Activated naive CD8-positive, alpha-beta T cell treated with anti-CD3 and anti-CD28 coated beads, Interleukin-2, amount 50 U/mL, for 16 hours (primary cell): Measurements from ENCODE around the gene STOML1.

Source experiments
- DNase-seq: peaks from one replicate; pipeline ENCODE4 v3.0.0-alpha.2; 2020; ENCODE audit warnings: low read depth, low spot score

Gene STOML1

DNA sequence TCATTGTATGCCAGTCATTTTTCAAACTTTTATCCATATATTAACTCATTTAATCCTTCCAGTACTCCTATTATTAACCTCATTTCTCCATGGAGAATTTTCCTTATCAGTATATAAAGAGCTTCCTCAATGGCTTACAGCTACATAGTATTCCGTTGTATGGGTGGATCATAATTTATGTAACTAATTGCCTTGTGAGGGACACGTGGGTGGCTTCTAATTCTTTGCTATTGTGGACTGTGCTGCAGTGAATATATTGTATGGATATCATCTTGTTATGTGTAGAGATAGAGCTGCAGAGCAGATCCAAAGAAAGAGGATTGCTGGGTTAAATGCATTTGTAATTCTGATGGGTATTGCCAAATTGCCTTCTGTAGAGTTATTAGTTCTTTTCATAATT lies 27.6 kb upstream of the STOML1 start:
- DNase-seq = no peak

DNA sequence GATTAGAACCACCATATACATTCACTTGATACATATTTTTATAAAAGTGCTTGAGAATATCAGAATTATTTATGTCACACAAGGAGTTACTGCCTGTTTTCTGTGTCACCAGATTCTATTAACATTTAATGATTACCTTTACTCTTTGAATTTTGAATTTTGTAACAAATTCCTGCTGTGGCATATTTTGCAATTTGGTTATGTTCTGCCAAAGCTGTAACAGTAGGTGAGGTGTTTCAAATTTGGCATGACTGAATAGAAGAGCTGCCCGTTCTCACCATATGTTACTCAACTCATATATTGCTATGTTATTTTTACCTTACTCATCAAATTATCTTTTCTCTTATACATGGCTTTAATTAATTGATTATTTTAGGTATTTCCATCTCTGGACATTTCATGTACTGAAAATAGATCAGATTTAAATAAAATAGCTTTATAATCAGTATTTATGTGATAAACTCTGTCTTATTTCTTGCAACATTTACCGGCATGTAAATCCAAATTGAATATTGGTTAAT lies 21.3 kb upstream of the STOML1 start:
- DNase-seq = no peak

DNA sequence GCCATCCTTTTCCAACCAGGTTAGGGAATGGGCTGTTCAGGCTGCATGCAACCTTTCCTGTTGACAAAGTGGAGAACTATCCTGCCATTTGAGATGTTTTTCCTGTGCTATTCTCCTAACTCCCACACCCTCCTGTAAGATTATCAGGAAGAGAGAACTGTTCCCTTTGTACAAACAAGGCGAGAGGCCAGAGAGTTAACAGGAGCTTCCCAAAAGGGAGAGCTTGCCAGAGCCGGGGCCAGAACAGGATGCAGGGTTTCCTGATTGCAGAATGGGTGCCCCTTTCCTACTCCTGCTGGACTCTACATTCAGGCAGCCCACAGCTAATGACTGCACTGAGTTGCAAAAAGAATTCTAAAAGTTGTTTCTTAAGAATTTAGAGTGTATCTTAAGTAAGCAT lies 19.5 kb upstream of the STOML1 start:
- no peak for DNase-seq

DNA sequence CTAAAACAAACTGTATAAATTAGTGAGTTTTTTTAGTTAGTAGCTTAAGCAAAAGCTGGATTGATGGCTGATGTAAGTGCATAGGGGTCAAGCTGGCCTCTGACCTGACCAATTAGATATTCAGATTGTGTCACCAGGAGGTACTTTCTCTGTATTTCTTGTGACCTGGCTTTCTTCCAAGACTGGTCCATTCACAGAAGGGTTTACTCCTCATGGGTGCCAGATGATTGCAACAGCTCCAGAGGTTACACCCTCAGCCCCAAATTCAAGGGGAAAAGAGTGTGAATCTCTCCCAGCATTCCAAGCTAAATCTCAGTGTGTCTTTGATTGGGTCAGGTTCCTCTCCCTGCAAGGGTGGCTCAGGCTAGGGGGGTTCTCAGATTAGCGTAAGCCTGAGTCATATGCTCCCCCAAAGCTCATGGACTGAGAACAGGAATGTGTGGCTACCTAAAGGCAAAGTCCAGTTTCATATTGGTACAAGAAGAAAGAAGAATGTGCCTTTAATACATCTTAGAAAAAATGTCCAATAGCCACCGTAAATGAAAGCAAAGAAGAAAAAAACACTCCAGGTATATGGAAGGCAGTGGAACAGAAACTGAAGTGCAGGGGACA lies 18.9 kb upstream of the STOML1 start:
- no peak for DNase-seq

DNA sequence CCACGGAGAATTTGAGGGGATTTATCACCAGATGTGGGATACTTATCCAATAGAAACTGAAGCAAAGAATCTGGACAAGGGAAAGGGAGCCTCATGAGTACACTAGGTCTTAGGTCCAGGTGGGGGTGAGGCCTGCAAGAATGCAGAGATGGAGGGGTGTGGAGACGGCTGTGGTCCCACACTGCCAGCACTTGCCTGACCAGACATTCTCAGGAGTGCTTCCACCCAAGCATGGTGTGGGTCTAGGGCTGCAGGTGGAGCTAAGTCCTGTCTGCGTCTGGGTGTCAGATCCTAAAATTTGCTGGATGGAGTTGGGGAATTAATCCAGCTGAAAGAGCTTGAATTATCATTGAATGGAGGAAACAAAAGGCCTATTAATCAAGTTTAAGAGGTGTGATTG lies 16.8 kb upstream of the STOML1 start:
- DNase-seq = no peak

DNA sequence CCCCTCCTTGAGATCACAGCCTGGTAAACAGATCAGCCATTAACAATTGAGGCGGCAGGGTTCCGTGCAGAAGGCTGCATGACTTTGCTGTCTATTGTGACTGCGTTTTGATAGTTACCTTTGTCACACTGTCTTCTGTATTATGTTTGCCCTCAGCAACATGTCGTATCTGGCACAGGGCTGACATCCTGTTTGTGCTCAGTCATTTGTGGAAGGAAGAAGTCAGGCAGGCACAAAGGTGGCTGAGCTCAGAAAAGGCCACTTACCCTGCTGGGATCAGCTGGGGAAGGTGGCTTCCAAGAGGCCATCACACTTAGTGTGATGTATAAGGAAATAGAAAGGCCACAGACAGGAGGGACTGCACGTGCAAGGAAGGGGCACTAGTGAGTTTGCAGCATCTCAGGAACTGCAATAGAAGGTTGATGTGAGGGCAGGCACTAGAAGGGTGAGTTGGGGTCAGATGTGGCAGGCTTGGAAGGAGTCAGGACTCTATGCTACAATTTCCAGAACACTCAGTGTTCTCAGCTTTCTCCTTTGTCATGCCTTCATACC lies 15.8 kb upstream of the STOML1 start:
- no peak for DNase-seq

DNA sequence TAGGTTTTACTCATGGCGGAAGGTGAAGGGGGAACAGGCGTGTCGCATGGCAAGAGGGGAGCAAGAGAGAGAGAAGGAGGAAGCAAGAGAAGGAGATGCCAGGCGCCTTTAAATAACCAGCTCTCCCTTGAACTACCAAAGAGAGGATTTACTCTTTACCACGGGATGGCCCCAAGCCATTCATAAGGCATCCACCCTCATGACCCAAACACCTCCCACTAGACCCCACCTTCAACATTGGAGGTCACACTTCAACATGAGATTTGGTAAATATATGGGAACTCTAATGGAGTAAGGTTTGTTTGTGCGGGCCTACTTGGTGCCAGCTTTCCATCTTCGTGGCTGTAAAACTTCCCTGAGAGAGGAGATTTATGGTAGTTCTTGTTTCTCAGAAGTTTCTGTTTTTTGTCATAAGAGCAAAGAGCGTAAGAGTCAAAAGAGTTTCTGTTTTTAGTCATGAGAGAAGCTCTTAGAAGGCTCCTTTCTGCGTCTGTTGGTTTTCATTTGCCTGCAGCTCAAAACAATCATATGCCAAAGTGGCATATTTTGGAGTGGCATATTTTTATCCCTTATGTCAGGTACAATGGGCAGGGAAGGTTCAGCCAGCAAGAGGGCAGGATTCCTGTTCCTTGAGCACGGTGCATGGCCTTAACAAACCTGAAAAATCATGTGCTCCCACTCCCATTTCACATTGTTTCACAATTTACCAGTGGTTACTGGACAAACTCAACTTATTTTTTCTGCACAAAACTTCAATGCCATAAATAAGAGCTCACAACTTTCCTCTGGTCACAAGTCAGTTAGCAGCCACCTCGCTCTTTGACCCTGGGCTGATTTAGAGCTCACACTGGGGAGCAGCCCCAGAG lies 14.9 kb upstream of the STOML1 start:
- no peak for DNase-seq

DNA sequence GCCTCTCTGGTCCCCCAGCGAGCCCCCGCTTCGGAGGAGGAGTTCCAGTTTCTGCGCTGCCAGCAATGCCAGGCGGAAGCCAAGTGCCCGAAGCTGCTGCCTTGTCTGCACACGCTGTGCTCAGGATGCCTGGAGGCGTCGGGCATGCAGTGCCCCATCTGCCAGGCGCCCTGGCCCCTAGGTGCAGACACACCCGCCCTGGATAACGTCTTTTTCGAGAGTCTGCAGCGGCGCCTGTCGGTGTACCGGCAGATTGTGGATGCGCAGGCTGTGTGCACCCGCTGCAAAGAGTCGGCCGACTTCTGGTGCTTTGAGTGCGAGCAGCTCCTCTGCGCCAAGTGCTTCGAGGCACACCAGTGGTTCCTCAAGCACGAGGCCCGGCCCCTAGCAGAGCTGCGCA lies 5.9 kb upstream of the STOML1 start:
- no peak for DNase-seq

DNA sequence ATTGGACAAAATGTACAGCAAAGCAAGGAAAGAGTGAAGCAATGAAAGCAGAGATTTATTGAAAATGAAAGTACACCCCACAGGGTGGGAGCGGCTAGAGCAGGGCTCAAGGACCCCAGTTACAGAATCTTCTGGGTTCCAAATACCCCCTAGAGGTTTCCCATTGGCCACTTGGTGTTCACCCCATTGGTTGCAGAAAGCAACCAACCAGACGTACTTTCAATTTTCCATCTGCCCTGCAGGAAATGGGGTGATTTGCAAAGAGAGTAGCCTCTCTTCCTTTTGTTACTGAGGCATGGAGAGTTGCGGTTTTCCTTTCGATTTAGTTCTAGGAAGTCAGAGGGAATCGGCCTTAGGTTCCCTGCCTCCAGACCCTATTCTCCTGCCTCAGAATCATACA lies 4.8 kb upstream of the STOML1 start:
- DNase-seq = no peak

DNA sequence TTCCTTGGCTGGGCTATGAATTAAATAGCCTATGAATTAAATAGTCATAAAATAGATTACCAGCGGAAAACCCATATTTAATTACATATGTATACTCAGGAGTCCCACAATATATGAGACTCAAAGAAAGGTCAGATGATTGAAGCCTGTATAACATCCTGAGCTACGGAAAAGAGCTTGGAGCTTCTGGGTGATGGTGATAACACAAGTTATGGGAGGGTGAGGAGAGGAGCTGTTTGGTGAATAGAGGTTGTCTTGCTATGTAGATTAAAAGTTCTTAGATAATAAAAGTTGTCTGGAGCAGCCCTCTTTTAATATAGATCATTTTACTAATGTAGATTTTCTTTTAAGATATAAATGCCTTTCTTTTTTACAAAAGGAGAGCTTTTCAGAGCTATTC lies 4.2 kb upstream of the STOML1 start:
- DNase-seq = no peak

DNA sequence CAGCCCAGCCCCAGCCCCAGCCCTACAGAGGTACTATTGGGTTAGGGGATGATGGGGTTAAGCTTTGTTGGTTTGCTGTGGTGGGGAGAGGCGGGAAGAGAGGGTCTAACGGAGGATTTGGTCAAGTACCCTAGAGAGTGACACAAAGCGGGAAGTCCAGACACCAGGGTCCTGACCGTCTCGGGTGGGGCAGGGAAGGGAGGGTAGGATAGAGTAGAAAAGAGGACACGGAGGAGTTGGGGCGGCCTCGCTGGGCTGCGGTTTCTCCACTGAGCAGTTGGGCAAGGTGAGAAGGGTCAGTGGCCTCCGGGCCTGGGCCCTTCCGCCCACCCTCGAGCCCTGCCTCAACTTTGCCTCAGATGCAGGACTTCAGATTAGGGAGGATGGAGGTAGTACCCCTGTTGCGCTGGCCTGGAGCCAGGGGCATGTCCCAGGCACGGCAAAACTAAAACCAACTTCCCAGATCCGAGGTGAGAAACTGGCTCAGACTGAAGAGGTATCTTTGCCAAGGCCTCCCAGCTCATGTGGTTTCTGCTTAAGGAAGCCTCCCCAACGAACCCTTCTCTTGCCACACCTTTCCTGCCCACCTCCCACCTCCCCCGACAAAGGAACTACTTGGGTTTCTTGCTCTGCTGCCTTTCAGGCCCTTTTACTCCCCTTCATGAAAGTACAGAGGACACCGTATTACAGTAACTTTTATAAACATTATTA lies 3.0 kb upstream of the STOML1 start:
- DNase-seq = no peak

DNA sequence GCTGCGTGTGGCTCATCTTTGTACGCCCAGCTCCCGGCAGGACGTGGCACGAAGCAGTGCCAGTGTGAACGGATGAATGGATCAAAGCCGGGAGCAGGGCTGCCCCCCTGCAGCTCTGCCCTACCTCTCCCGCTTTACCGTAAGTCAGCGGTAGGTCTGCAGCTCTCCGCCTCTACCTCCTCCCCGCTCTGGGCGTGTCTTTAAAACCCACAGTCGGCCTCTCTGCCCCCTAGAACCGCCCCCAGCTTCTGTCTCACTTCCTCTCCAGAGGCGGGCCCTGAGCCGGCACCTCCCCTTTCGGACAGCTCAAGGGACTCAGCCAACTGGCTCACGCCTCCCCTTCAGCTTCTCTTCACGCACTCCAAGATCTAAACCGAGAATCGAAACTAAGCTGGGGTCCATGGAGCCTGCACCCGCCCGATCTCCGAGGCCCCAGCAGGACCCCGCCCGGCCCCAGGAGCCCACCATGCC lies 2.4 kb upstream of the STOML1 start, which contains the start of gene PML:
TSS of gene PML (plus strand) at position 304 of the 471 bp plus-strand sequence. CDS start at position 401, 97 bp downstream.
- DNase-seq = peak; percentile 86

DNA sequence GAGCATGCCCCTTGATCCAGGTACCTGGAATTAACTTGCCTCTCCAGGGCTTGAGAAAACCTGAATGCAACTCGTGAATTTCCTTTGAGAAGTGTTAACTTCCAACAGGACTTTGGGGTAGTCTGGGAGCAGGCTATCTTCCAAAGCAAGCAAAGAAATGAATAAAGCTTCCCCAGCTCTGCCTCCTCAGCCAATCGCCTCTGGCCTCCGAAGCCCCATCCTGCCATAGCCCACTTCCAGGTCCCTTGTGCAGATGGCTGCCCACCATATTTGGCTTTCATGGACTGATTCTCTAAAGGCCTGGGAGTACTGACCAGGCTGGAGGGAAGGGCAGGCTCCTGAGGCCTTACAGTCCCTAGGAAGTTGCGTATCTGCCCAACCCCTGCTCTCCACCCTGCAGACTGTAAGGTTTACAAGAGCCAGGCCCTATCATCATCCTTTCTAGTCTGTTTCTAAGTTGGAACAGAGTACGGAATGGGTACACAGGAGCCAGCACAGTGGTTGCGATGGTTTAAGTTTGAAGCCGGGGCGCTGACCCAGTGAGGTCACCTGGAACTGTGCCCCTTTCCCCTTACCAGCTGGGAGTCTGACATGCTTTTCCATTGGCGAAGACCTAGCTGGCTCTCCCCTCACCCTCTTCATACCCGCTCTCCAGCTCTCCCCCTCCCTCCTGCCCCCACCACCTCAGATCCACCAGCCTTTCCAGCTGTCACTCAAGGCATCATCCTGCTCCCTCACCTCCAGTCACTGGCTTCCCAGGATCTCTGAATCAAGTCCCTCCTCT lies 1.3 kb upstream of the STOML1 start:
- no peak for DNase-seq

DNA sequence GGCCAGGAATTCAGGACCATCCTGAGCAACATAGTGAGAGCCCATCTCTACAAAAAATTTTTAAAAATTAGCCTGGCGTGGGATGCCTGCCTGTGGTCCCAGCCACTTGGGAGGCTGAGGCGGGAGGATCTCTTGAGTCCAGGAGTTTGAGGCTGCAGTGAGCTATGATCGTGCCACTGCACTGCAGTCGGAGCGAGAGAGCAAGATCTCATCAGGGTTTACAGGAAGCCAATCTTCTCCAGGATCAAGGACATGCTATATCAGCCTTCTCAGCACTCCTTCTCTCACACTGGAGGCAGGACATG lies 451 bp upstream of the STOML1 start:
- DNase-seq = no peak

DNA sequence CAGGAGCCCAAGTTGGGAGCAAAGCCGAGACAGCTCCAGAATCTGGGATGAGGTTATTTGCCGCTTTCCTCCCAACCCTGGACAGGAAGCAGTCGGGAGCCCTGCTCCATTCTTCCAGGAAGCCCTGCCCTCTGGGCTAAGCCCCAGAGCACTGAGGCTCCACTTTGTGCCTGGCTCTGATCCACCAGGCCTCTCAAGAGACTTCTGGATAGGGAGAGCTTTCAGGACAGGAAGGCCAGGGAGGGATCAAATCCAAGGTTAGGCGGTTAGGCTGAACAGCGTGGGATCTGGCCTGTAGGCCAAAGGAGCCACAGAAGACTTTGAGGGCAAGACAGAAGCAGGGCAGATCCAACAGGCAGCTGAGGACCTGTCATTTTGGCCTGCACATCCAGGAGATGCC lies 835 bp downstream of the STOML1 start:
- DNase-seq = no peak

DNA sequence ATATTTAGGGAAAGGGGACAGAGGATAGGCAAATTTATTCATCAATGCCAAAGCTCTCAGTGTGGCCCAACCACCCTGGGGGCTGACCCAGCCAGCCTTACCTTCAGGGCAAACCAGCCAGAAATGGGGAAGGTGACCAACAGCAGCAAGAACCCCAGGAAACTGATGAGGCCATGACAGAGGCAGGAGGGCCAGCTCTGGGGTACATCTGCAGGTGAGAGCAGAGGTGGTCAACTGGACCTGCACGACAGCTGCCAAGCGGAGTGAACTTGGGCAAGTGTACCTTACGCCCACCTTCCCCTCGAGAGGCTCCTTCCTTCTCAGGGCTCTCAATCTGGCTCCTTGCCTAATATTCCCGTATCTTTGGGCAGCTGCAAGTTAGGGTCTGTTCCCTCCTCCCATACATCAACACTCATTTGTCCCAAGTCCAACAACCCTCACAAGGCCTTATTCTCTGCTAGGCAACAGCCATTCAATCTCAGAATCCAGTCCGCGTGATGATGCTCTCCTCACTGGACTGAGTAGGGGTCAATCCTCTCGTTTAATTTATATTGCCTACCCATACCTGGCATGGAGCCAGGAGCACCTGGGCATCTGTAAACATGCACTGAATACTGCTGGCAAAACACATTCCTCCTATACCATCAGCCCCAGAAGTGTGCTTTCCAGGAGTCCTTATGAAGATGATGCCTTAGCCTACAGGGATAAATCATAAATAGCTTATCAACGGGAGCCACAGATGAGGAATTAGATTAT lies 1.7 kb downstream of the STOML1 start:
- DNase-seq = no peak

DNA sequence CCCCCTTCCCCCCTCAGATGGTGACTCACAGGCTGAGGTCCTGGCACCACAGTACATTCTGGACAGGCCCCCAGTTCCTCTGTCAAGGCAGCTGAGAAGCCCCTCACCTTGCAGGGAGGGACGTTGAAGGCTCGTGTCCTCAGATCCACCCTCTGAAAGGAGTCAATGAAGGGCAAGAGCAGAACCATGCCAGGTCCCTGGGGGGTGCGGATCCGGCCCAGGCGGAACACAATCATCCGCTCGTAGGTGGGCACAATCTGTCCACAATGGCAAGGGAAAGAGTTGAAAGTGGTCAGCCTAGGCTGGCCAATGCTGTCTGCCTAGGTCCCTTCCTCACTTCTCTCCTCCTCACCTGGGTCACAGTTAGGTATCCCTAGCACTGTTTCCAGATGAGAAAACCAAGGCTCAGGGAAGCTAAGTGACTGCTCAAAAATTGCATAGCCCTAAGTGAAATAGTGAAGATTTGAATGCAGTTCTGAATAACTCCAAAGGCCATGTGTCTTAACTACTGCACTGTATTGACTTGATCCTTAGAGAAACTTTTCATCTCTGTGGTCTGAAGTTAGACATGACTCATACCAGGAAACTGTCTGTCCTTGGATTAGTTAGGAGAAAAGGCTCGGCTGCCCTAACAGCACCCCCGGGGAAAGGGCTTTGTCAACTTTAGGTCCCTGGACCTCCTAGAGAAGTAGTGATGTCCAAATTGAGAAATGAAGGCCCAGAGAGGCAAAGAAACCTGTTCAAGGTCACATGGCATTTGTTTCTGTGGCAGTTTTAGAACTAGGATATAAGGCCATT lies 2.9 kb downstream of the STOML1 start:
- no peak for DNase-seq

DNA sequence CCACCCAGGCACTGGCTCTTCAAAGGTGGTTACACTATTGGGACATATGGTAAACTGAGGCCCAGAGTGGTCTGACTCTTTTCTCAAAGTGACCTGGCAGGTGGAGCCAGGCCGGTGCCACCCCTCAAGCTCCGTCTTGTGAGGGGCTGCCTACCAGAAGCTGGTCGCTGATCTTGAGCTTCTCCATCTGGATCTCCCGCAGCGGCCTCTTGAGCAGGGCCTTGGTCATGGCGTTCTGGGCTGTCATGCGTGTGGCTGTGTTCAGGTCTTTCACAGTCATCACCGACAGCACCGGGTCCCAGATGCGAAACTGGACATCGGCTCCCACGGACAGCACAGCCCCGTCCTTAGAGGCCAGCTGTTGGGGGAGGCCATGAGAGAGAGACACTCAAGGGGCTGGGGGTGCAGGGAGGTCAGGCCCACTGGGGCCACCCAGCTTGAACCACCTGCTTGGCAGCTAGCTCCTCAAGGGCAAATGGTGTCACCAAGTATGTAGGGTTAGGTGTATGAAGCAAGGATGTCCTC lies 3.6 kb downstream of the STOML1 start:
- DNase-seq = no peak

DNA sequence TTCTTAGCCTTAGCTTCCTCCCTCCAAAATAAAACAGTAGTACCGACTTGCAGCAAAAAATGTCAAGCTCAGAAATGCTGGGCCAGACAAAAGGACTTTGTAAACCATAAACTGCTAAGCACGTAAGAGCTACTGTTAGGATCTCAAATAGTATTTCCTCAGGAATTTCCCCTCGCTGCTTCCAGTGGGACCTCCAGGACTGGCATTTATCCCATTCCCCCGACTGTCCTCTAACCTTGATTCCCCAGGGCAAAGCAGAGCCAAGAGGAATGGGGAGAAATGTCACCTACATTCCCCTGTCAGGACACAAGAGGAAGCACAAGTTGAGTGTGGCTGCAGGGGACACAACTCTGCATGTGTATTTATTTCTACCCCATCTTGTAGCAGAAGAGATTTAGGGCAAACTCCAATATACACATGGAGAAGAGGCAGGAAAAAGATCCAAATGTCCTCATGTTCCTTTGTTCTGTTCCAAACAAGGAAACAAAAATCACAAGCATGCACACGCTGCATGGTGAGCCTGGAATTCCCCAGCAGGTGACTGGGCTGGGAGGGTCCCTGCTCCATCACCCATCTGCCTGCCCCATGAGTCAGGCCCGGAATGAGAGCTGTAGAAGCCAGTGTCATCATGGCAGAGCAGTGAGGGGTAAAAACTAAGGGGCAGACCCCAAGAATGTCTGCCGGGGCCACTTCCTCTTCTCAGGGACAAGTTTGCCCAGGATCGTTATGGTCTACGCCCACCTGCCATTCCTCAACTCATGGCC lies 4.2 kb downstream of the STOML1 start:
- DNase-seq = no peak
